Hepatocyte (in vitro differentiated cells): ENCODE data around the gene MATN4.

Experiments
- CTCF ChIP-seq: fragments of 200-600 bp; sonication (generic); IDR thresholded peaks from 2 replicates; pipeline ENCODE4 v1.5.1; 2016; ENCODE audit warnings: antibody characterized with exemption, mild to moderate bottlenecking; ENCODE audit not compliant: poor library complexity
- EZH2 ChIP-seq: fragments of 200-600 bp; sonication (generic); IDR thresholded peaks from 2 replicates; pipeline ENCODE4 v1.6.1; 2016; ENCODE audit warnings: antibody characterized with exemption, mild to moderate bottlenecking, borderline replicate concordance

- TF ChIP-seq EZH2: no peak
- peak; percentile 92 for TF ChIP-seq CTCF
Observed at GRCh38 chr20:45290677-45291355, 17.3 kb downstream of the MATN4 start.
